Neural cell (in vitro differentiated cells): ENCODE results near the gene ITFG2.

Source experiments
- CTCF ChIP-seq: fragments of 450-650 bp; IDR thresholded peaks from 2 replicates; pipeline ENCODE4 v1.5.1; 2014; ENCODE audit warnings: antibody characterized with exemption, mild to moderate bottlenecking, moderate library complexity; ENCODE audit not compliant: poor library complexity, severe bottlenecking
- EP300 ChIP-seq: fragments of 450-650 bp; conservative IDR thresholded peaks from 2 replicates; pipeline ENCODE4 v1.6.1; 2014; ENCODE audit warnings: antibody characterized with exemption, mild to moderate bottlenecking, moderate library complexity; ENCODE audit not compliant: poor library complexity, severe bottlenecking
- EZH2 ChIP-seq: fragments of 200-600, 300-800 bp; shearing (Covaris generic), sonication (generic); IDR thresholded peaks from 2 replicates; pipeline ENCODE4 v1.6.1; 2014; ENCODE audit warnings: antibody characterized with exemption, low read length, borderline replicate concordance, mild to moderate bottlenecking; ENCODE audit not compliant: insufficient read depth, poor library complexity, severe bottlenecking
- MXI1 ChIP-seq: fragments of 450-650 bp; conservative IDR thresholded peaks from 2 replicates; pipeline ENCODE4 v1.6.1; 2014; ENCODE audit warnings: antibody characterized with exemption, mild to moderate bottlenecking; ENCODE audit not compliant: poor library complexity, severe bottlenecking
- POLR2AphosphoS5 ChIP-seq: IDR thresholded peaks from 2 replicates; pipeline ENCODE4 v1.6.1; 2012
- REST ChIP-seq: IDR thresholded peaks from 2 replicates; pipeline ENCODE4 v1.6.1; 2012; ENCODE audit warnings: borderline replicate concordance
- SMC3 ChIP-seq: fragments of 450-650 bp; conservative IDR thresholded peaks from 2 replicates; pipeline ENCODE4 v1.6.1; 2014; ENCODE audit warnings: antibody characterized with exemption, mild to moderate bottlenecking, moderate library complexity; ENCODE audit not compliant: poor library complexity
- TAF1 ChIP-seq: IDR thresholded peaks from 2 replicates; pipeline ENCODE4 v1.6.1; 2012; ENCODE audit warnings: low read depth

- TF ChIP-seq TAF1 (no peak), EP300 (no peak), REST (no peak), CTCF (no peak), EZH2 (no peak), SMC3 (no peak), POLR2AphosphoS5 (no peak), MXI1 (no peak)
Measured at GRCh38 chr12:2857021-2857431, 44.6 kb downstream of the ITFG2 start, which contains the start of gene TEX52.
